ENCODE measurements around the gene C6orf136.
A peak's percentile ranks its signal among the peaks of the same experiment; 100 is the strongest.

C6orf136 gene

GRCh38 chr6:30615219-30615957, 31.5 kb upstream of the C6orf136 start:
- peak; percentile 86 for DNase-seq (ENCODE audit: low spot score)

DNA sequence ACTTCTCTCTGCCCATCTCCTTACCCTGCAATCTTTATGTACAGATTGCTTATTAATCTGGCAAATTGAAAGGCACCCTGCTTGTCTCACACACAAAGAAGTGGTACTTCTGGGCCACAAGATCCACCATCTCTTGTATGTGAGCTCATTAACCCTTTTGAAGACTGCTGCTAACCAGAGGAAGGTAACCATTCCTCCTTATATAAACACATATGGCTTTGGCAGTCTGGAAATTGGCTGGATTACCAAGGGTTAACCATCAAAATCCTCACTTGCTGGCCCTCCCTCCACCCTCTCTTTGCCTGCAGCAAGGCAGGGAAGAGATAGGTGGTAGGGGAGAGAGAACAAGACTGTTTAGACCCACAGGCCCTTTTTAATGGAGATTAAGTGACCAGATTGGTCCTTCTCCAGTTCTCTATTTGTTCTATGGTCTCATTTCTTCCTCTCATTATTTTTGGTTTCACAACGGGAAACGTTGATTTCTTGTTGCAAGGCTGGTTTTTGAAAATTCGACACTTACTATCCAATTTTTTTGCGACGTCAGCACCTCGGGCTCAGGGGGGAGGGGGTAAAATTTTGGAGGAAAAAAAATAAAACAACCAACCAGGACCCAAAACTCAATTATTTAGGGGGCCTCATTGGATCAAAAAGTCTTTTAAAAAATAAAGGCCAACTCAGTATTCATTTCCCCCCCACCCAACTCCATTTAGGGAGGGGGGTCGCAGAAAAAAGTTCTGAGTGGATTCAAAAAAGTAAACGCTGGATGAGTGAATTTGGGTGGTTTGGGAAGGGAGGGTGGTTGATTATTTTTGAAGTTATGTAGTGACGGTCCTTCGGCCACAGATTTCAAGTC, 30.7 kb upstream of the C6orf136 start:
- DNase-seq (ENCODE audit: low spot score) = peak; percentile 48

GRCh38 chr6:30616811-30617564, 29.9 kb upstream of the C6orf136 start, which contains the start of gene PPP1R10:
TSS of gene PPP1R10 (minus strand) at chr6:30617243. CDS start at chr6:30609944, 7,299 bp downstream.
- peak; percentile 100 for DNase-seq (ENCODE audit: low spot score)

DNA sequence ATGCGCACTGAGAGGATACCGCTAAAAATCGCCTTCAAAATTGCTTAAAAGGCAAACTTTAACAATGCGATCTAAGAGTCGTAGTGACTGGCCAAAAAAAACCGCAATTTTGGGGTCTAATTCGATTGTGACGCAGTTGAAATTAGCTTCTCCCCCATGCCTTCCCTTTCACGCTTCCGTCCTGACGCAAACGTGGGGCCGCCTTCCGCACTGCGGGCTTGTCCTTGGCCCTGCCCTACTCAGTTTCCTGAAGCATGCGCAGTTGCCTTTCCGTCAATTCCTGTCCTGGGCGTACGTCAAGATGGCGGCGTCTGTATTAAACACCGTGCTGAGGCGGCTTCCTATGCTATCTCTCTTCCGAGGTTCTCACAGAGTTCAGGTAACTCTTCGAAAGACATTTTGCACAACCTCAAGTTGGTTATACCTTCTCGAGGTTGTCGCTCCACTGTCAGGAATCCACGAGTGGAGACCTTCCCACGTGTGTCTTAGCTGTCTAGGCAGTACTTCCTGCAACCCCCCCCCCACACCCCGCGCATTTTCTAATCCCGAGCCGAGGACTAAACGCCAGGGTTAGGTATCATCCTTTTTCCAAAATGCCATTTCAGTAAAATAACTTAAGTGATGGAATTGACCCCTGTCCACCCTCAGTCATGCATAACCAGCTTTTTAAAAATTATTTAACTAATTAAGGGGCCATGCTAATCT, 29.2 kb upstream of the C6orf136 start, which contains the start of gene MRPS18B:
MRPS18B (plus strand) TSS at position 276 of the 705 bp plus-strand sequence; CDS start at position 302, 26 bp downstream.
- DNase-seq (ENCODE audit: low spot score) = peak; percentile 98

GRCh38 chr6:30618270-30618797, 28.6 kb upstream of the C6orf136 start:
- peak; percentile 18 for DNase-seq (ENCODE audit: low spot score)

DNA sequence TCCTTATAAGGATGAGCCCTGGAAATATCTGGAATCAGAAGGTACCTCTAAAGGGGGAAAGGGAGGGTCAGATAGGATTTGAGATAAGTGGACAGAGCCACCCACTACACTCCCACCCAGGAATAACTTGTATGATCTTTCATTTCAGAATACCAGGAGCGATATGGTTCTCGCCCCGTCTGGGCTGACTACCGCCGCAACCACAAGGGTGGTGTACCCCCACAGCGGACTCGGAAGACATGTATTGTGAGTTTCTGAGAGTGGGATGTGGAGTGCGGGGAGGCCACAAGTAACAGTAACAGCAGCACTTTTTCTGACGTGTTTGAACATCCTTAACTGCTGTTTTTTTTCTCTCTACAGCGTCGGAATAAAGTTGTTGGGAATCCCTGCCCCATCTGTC, 27.4 kb upstream of the C6orf136 start:
- no peak for DNase-seq (ENCODE audit: low spot score)

GRCh38 chr6:30625511-30625910, 21.4 kb upstream of the C6orf136 start:
- no peak for DNase-seq (ENCODE audit: low spot score)

- peak; percentile 77 for DNase-seq (ENCODE audit: low spot score)
Measured at GRCh38 chr6:30626484-30627366, 20.2 kb upstream of the C6orf136 start, which contains the start of gene ATAT1. TSS of gene ATAT1 (plus strand) at chr6:30626874.

DNA sequence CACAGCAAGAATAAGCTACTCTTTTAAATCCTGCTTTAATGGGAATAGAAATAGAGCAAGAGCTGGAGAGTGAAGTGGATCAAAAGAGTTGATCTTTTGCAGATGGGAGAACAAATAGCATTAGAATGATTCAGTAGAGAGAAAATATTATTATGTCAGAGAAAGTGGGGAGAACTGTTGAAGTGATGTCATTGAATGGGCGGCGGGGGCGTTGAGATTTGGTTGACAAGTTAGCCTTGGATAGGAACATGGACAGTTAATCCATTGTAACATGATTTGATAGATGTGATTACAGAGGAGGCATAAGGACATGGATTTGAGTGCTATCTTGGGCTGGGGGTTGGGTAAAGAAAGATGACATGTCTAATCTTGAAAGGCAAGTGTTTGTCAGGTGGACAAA, 11.1 kb upstream of the C6orf136 start:
- DNase-seq (ENCODE audit: low spot score) = no peak

GRCh38 chr6:30640481-30640880, 6.5 kb upstream of the C6orf136 start:
- DNase-seq (ENCODE audit: low spot score) = no peak

GRCh38 chr6:30641048-30641447, 5.9 kb upstream of the C6orf136 start:
- no peak for DNase-seq (ENCODE audit: low spot score)

GRCh38 chr6:30643656-30644055, 3.3 kb upstream of the C6orf136 start:
- no peak for DNase-seq (ENCODE audit: low spot score)

DNA sequence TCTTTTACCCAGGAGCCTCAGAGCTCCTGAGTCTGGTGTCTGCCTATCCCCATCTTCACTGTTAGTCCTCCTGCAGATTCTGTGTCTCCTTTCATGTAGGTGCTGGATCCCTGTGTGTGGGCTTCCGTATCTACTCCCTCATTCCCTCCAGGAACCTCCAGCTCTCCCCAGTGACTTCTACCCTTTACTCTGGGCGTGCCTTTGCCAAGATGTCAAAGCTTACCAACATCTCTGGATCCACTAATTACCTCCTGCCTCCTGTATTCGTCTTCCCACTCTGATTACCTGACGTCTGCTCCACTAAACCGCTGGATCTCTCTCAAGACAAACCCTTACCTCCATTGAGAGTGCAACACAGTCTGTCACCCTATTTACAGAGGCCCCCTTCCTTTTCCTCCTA, 2.2 kb upstream of the C6orf136 start:
- DNase-seq (ENCODE audit: low spot score) = no peak

- DNase-seq (ENCODE audit: low spot score) = peak; percentile 26
Measured at GRCh38 chr6:30645989-30646388, 944 bp upstream of the C6orf136 start.

GRCh38 chr6:30647242-30648116, 546 bp downstream of the C6orf136 start:
- peak; percentile 77 for DNase-seq (ENCODE audit: low spot score)

GRCh38 chr6:30651143-30651542, 4.2 kb downstream of the C6orf136 start:
- DNase-seq (ENCODE audit: low spot score) = no peak

DNA sequence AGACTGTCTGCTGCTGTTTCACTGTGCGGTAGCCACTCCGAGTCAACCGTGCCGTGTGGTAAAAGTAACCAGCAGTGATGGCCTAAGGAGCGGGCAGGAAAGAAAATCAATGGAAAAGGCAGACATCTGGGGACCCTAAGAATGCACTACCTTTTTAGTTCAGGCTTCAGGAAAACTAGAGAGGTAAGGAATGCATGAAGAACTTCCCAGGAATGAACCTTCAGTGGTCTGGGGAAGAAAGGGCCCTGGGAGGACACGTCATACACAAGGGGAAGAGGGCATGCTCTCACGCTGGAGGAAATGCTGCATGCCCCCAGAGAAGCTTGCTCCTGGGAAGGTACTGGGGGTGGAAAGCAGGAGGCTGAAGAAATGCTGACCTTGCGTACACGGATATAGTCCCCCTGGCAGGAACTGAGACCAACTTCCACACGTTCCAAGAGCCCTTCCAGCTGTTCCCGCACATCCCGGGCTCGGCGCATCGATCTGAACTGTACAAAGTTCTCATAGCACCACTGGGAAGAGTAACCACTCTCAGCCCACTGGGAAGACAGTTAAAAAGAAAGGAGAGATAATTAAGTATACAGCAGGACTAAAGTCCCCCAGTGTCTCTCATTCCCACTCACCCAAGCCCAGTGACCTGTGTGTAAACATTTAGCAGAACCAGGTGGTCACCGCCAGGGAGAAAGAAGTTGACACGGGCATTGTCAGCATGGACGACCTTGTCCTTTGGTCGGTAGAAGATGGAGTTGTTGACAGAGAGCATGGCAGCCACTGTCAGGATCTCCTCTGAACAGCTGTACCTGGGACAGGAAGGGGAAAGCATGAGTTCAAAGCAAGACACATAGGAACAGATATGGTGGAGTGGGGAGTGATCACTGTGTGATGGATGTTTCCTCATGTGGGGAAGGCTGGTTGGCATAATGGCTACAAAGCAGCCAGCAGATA, 8.1 kb downstream of the C6orf136 start:
- DNase-seq (ENCODE audit: low spot score) = no peak

GRCh38 chr6:30655743-30656094, 8.8 kb downstream of the C6orf136 start:
- DNase-seq (ENCODE audit: low spot score) = no peak
